Measurements from ENCODE around the gene ST3GAL6. TPM values are rescaled to one million over a fixed set of nuclear protein-coding genes. Genes with fewer than 3 reads are reported as not detected.

The ST3GAL6 gene
- total and polyA plus RNA-seq, 2 donors (not counting 3 experiments of a cell fraction or from before 2014, with no cell fraction given): 13.2 to 35.9 TPM

DNA sequence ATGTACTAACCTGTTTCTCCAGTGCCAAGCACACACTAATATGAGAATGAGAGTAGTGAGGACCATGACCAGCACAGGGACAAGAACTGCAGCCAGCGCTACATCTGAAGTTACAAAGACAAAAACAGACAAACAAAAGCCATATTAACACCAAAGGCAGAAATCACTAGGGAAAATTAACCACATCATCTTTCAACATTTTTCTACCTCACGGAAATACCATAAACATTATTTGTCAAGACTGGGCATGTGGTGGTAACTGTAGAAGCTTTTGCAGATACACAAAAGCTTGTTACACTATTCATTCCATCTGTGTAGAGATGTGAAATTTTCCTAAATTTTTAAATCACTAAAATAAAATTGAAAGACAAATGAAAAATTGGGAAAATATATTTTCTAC is 44.9 kb downstream of the ST3GAL6 start:
- dilution Hi-C loops (cut with MboI; ENCODE audit: extremely low pct_ligation_motif_present, low sequenced_read_pairs) (loop anchor here (25.0 kb wide), 1 partner anchor 196 kb away; no protein-coding TSS in a partner anchor), intact Hi-C loops (cut with micrococcal nuclease) (no loop called here)
- Histone ChIP-seq H3K4me1 (ENCODE audit: control insufficient read depth, extremely low read depth, insufficient read depth, low read length) (peaks cover 3% of the 10 kb centered on the region), H2AFZ (ENCODE audit: low read depth, low read length) (no peak overlapping the region), H3K4me3 (replicated peaks in 1 of 3; ENCODE audit: insufficient read depth in 1 of 3, low read depth in 1 of 3, low read length in 3 of 3) (no peak overlapping the region), H3K36me3 (ENCODE audit: control insufficient read depth in 2 of 2, extremely low read depth in 1 of 2, insufficient read depth in 2 of 2, low read length in 2 of 2) (peaks cover 9 to 27% of the 10 kb centered on the region in 2 experiments), H3K79me2 (ENCODE audit: control insufficient read depth, insufficient read depth, low read length) (no peaks in the 10 kb centered on the region), H3K4me2 (ENCODE audit: insufficient read depth, low read length) (no peak overlapping the region), H3K27ac (ENCODE audit: insufficient read depth, low read depth, low read length) (no peak overlapping the region), H3K27me3 (ENCODE audit: control insufficient read depth in 2 of 2, insufficient read depth in 2 of 2, low read length in 2 of 2) (no peaks in the 10 kb centered on the region), H3K9me1 (replicated peaks; ENCODE audit: control insufficient read depth, extremely low read depth, insufficient read depth, low read length) (no peaks in the 10 kb centered on the region), H3K9me3 (replicated peaks; ENCODE audit: control insufficient read depth, insufficient read depth, low read length) (no peaks in the 10 kb centered on the region), H3K9ac (replicated peaks; ENCODE audit: extremely low read depth, insufficient read depth, low read length) (no peak overlapping the region), H4K20me1 (replicated peaks; ENCODE audit: control insufficient read depth, extremely low read depth, insufficient read depth, low read length) (no peaks in the 10 kb centered on the region)
- TF ChIP-seq GATA2 (IDR thresholded peaks at IDR 0.05; ENCODE audit: insufficient read depth, insufficient read length, low read depth, low read length) (no peak), POLR2A (IDR thresholded peaks at IDR 0.05; ENCODE audit: low read depth, low read length) (no peak), JUN (IDR thresholded peaks at IDR 0.05; ENCODE audit: borderline replicate concordance, insufficient read depth, insufficient read length, low read depth) (no peak), FOS (IDR thresholded peaks at IDR 0.05; ENCODE audit: borderline replicate concordance, insufficient read depth, low read length) (no peak), MYC (IDR thresholded peaks at IDR 0.05; ENCODE audit: low read depth, low read length) (no peak), EZH2 (IDR thresholded peaks at IDR 0.05; ENCODE audit: borderline replicate concordance, low read depth, low read length, severe bottlenecking) (no peak), POLR2AphosphoS5 (IDR thresholded peaks at IDR 0.05; ENCODE audit: insufficient read depth, low read depth, low read length) (no peak)
- TF ChIP-seq, protein P1, sequence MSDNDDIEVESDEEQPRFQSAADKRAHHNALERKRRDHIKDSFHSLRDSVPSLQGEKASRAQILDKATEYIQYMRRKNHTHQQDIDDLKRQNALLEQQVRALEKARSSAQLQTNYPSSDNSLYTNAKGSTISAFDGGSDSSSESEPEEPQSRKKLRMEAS (IDR thresholded peaks at IDR 0.05; ENCODE audit: insufficient read depth, insufficient read length): no peak
- TF ChIP-seq, protein P2, sequence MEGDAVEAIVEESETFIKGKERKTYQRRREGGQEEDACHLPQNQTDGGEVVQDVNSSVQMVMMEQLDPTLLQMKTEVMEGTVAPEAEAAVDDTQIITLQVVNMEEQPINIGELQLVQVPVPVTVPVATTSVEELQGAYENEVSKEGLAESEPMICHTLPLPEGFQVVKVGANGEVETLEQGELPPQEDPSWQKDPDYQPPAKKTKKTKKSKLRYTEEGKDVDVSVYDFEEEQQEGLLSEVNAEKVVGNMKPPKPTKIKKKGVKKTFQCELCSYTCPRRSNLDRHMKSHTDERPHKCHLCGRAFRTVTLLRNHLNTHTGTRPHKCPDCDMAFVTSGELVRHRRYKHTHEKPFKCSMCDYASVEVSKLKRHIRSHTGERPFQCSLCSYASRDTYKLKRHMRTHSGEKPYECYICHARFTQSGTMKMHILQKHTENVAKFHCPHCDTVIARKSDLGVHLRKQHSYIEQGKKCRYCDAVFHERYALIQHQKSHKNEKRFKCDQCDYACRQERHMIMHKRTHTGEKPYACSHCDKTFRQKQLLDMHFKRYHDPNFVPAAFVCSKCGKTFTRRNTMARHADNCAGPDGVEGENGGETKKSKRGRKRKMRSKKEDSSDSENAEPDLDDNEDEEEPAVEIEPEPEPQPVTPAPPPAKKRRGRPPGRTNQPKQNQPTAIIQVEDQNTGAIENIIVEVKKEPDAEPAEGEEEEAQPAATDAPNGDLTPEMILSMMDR (IDR thresholded peaks at IDR 0.05; ENCODE audit: extremely low read depth in 1 of 2, insufficient read depth in 1 of 2, low read depth in 1 of 2, low read length in 2 of 2): no peak
- no peak for DNase-seq (ENCODE audit: low read depth, low spot score)
- BruUV-seq (replicated peaks): no TSS peak
- no peak for FAIRE-seq
- POLR2A ChIA-PET: no interaction called here
- CTCF ChIA-PET: no interaction called here

Measured in endothelial cell of umbilical vein (primary cell).